NCI-H2171 (cell line): ENCODE data around the gene PSMD5.

Experiments
- DNase-seq: peaks from one replicate; lab custom pipeline; 2025; lab: John Stamatoyannopoulos, UW

Gene PSMD5

DNA sequence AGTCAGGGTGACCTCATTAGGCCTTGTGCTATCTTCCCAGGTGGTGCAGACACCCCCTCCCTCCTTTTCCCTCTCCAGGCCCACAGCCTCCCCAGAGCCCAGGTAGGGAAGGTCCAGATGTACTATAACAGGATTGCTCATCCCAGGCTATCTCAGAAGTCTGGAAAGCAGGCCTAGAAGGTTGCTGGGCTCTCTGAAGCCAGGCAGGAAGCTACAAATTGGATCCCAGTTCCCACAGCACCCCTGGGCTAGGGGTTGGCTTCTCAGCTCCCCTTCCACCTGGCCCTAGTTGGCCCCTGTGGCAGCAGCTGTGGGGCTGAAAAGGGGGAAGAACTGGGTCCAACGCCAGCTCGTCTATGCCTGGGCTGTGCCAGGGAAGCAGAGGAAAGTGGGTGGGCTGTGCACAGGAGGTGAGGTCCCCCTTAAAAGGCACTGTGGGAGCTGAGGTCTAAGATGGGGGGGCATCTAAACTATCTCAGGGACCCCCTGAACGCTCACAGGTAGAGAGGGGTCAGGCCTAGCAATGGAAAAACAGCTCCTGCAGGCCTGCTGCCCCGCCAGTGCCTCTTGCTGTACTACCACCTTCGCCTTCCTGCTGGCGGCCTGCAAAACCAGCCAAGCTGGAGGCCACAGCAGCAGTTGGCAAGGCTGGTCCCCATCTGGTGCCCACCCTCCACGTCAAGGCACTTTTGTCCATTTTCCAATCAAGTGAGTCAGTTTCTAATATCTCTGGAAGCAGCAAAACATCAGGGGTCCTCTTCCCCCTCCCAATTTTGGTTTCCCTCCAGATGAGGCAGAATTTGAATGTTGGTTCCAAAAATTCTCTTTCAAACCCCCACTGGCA lies 13.3 kb upstream of the PSMD5 start:
- DNase-seq: no peak

DNA sequence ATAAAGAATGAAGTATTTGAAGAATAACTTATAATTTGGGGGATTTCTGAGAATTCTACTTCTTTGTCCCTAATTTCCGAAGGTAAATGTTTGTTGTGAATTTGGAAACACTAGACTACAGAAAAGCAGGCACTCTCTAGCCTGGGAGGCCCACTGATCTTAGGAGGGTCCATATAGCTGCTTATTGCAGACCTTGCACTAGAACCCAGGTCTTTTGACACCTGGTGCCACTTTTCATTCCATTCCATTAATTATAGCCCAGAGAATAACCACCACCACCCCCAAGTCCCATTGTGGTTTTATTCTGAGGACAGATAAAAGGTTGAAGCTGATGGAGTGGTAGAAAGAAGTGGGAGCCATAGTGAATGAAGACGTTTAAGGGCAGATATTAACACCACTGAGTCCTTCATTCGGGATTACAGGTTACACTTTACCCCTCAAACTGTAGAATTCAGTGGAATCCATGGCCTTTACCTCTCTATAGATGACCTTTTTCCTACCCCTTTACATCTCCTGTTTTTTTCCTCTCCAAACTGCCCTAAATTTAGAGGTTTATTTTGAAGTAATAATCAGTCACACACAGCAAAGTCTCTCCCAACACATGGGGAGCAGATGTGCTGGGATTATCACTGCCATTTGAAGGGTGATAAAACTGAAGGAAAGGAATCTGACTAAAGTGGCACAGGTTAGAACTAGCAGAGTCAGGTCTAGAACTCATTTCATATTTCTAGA lies 12.0 kb upstream of the PSMD5 start:
- no peak for DNase-seq

DNA sequence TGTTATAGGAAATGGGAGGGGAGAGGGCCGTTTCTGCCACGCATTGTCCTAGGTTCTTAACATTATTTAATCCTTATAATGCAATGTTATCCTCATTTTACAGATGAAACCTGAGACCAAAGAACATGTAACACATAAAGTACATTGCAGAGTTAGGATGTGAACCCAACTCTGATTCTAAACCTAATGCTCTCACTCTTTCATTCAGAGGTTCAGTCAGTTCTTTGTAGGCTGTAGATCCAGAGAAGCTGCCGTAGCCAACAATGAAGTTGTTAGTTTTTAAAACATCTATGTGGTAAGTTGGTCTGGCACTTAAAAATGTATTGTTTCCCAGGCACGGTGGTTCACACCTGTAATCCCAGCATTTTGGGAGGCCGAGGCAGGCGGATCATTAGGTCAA lies 10.5 kb upstream of the PSMD5 start:
- no peak for DNase-seq

DNA sequence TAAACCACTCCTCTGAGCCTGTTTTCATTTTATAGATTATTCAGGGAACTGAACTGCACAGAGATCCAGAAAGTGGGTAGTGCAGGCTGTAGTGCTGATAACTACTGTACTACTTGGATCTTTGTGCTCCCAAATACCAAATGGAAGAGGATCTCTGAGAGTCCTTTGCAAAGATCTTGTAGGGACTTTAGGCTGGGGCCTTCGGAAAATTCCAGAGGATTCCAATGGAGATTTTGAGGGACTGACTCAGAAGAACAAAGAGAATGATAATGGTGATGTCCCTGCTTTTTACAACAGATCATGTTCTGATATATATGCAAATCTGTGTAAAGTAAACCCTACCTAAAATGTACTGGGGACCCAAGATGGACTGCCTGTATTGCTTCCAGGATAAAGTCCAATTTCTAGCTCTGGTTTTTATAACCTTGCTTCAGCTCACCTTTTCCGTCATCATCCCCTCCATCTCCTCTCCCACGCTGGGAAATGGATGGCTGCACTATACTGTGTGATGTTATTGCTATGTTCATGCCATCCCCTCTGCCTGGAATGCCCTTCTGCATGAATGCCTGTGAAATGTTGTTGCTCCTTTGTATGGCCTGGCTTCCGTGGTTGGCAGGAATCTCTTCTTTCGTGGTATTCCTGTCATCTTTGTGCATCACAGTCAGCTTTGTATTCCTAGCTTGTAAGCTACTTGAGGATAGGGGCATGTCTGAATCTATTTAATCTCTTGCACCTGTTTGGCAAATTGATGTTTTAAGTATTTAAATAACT lies 9.7 kb upstream of the PSMD5 start:
- DNase-seq: no peak

DNA sequence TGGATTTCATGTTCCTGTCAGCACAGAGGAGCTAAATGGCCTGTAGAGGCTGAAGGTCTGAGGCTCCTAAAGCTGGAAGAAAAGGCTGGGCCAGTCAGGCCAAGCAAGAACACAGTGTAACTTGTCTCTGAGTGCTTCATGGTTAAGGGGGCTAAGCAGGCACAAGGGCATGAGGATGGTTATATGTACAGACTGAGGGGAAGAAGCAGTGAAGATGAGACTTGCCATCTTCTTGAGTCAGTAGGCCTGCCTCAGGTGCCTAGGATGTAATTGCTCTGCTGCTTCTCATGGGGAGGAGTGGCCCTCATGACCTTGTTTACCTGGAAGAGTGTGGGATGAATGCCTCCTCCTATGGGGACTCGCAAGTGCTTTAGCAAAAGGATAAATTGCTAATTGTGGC lies 8.7 kb upstream of the PSMD5 start:
- no peak for DNase-seq

DNA sequence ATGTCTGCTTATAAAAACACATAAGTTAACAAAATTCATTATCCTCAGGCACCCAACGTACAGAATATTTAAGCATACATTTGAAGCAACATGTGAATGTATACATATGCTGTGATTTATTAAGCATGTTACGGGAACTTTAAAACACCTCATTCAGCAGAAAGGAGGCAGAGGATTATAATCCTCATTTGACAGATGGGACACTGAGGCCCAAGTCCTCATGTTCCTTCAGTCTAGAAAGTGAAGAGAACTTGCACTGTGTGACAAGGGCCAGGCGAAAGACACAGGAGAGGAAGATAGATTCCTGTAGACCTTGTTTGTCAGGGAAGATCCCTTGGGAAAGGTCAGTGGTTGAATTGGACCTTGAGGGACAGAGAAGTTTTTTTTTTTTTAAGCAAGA lies 7.6 kb upstream of the PSMD5 start:
- DNase-seq: no peak

GRCh38 chr9:120846906-120847305 lies 4.2 kb upstream of the PSMD5 start:
- DNase-seq: no peak

GRCh38 chr9:120846251-120846889 lies 3.6 kb upstream of the PSMD5 start:
- no peak for DNase-seq

GRCh38 chr9:120845255-120845654 lies 2.5 kb upstream of the PSMD5 start:
- no peak for DNase-seq

- no peak for DNase-seq
Observed at GRCh38 chr9:120841930-120842684, 615 bp downstream of the PSMD5 start.

DNA sequence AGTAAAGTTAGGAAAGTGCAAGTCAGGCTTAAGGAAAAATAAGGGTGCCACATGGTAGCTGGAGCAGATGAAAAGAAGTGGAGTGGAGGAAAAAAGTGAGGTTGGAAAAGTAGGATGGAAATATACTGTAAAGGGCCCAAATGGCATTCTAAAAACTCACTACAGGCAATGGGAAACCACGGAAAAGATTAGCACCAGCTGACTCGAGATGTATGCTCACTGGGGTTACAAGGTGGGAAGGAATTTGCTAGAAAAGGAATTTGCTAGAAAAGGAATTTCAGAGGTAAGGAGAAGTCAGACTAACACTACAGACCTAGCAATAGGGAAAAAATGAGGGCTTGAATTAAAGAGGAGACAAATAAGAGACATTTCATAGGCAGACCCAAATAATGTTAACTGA lies 3.6 kb downstream of the PSMD5 start:
- no peak for DNase-seq

DNA sequence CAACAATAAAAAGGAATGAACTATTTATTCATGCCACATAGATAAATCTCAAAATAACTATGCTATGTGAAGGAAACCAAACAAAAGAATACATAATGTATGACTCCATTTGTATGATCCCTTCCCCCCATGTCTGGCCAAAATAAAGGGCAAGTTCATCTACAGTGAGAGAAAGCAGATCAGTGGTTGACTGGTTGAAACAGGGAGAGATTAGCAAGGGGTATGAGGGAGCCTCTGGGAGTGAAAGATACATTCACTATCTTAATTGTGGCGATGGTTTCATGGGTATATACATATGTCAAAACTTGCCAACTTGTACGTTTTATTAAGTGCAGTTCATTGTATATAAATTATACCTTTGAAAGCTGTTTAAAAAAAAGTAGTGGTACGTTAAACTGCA lies 4.8 kb downstream of the PSMD5 start:
- DNase-seq: no peak

- no peak for DNase-seq
Observed at GRCh38 chr9:120833325-120833724, 9.4 kb downstream of the PSMD5 start.

DNA sequence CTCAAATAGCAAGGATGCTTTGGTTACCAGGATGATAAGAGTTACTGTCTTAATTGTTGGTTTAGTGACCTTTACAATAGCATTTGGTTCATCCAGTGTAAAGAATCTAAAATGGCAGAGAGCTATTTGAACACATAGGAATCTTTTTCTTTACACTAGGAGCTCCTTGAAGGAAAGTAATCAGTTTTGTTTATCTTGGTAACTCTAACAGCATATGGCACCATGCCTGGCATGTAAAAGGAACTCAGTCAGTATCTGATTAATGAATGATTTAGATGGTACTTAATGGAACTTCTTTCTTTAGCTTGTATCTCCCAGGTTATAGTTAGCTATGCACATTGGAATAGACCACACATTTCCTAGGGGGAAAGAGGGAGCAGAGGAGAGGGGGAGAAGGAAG lies 9.9 kb downstream of the PSMD5 start:
- no peak for DNase-seq

- no peak for DNase-seq
Observed at GRCh38 chr9:120830865-120831264, 11.9 kb downstream of the PSMD5 start.

- no peak for DNase-seq
Observed at GRCh38 chr9:120830151-120830550, 12.6 kb downstream of the PSMD5 start.

DNA sequence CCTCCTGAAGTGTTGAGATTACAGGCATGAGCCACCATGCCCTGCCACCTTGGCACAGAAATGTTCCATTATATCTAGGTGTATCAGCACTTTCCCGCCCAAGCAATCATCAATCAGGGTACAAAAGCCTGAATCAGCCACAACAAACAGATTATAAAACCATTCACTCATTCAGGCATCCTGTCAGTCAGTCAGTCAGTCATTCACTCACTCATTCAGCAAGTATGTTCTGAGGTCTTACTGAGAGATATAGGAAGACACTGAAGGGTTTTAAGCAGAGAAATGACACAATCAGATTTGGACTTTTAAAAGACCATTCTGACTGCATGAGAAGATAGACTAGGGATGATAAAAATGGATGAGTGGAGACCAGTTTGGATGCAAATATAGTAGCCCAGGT lies 13.1 kb downstream of the PSMD5 start:
- DNase-seq: no peak

DNA sequence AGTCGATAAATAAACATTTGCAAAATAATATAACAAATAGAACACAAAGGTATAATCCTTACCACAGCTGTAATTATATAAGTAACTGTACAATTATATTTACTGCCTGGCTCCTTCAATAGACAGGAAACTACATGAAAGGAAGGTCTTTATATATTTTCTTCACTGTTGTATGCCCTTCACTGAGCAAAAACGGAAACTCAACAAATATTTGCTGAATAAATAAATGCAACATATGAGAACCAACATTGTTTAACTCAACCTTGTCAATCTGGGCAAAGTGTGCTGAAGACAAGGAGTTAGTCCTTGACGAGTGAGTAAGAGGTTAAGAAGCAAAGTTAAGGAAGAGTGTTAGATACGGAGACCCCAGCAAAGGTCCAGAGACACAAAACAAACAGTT lies 22.6 kb downstream of the PSMD5 start:
- DNase-seq: no peak

DNA sequence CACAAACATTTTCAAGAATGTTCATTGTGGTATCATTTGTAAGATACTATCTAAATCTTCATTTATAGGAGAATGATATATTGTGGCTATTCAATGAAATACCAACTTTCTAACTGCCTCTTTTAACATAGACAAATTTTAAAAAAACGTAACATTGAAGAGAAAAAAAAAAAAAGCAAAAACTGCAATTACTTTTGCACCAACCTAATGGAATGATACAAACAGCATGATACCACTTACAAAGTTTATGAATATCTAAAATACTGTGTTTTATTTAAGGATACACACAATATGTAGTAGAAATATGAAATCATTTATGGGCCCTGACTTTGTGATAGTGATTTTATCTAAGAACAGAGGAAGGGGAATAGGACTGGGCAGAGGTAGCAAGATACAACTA lies 24.1 kb downstream of the PSMD5 start:
- DNase-seq: no peak

DNA sequence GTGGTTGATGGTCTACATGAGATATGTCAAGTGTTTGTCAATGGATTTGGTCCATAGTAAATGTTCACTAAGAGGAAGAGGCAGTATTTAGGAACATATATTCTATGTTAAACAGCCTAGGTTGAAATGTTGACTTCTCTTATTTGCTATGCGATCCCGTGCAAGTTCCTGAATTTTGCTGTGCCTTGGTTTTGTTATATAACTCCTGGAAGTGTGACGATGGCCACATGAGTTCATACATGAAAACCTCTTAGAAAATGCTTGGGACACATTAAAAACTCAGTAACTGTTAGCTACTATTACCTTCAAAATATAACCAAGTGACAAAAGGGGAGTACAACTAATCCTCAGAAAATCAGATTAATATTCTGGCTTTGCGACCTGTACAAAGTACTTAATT lies 27.6 kb downstream of the PSMD5 start:
- DNase-seq: no peak

GRCh38 chr9:120808931-120809330 lies 33.8 kb downstream of the PSMD5 start:
- DNase-seq: no peak
